Ovary (tissue), 3 donors: ENCODE data around the gene AKAP8L.

ENCODE experiments used
- POLR2A ChIP-seq: fragments of 450-650 bp; IDR thresholded peaks from one replicate; pipeline ENCODE4 v1.6.1; 2017; ENCODE audit warnings: antibody characterized with exemption, mild to moderate bottlenecking, moderate library complexity
- TF ChIP-seq, protein P1 (sequence below), 3 donors: fragments of 450-650 bp in 2 of 3; fragments of 200-600 bp in 1 of 3; IDR thresholded peaks; one replicate each; pipeline versions ENCODE4 v1.5.1 to v1.8.0; 2016 to 2022; ENCODE audit warnings: antibody characterized with exemption in 3 of 3, mild to moderate bottlenecking in 1 of 3
- donor health status: DM: no; HTN: no; CAD: no.

DNA sequence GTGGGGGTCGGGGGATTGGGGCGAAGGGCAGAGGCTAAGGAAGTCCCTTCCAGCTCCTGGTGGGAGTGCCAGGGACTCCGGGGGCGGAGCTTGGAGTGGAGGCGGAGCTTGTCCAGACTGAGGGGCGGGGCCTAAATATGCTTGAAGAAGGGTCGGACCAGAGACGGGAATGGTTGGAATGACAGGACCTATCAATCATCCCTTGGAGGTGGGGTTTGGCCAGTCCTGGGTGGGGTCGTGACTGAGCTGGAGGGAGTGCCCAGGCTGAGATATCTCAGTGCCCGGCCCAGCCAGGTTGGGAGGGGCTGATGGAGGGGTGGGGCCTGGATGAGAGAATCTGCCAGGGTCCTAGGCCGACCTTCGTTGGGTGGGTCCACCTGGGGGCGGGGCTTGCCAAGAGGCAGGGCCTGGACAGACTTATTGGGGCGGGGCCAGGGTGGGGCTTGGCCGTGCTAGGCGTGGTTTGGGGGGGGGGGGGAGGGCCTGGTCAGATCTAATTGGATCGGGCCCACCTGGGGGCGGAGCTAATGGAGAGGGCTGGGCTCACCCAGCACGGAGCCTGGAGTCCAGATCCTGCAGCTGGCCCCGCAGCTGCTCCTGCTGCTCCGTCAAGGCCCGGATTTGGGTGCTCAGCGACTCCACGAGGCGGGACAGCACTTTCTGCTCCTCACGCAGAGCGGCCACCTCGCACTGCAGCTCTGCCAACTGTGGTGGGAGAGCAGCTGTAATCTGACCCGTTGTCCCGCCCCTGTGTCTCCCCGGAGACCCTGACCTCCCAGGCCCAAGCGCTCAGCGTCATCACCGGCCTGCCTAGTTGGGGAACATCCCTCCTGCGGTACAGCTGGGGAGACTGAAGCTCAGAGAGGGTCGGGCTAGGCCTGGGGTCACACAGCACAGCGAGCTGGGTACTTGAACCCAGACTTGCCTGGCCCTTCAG, 33.6 kb upstream of the AKAP8L start:
- TF ChIP-seq, protein P1, sequence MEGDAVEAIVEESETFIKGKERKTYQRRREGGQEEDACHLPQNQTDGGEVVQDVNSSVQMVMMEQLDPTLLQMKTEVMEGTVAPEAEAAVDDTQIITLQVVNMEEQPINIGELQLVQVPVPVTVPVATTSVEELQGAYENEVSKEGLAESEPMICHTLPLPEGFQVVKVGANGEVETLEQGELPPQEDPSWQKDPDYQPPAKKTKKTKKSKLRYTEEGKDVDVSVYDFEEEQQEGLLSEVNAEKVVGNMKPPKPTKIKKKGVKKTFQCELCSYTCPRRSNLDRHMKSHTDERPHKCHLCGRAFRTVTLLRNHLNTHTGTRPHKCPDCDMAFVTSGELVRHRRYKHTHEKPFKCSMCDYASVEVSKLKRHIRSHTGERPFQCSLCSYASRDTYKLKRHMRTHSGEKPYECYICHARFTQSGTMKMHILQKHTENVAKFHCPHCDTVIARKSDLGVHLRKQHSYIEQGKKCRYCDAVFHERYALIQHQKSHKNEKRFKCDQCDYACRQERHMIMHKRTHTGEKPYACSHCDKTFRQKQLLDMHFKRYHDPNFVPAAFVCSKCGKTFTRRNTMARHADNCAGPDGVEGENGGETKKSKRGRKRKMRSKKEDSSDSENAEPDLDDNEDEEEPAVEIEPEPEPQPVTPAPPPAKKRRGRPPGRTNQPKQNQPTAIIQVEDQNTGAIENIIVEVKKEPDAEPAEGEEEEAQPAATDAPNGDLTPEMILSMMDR (IDR thresholded peaks at IDR 0.05) = no peak
- TF ChIP-seq POLR2A = peak; percentile 61
